HCEC 1CT (cell line): ENCODE measurements around the gene RNU1-2.
A peak's percentile ranks its signal among the peaks of the same experiment; 100 is the strongest.
"Not testable (repeated sequence)": the region's sequence is repeated elsewhere in the genome, so short reads cannot be mapped to it uniquely, and the experiment has no call there.

ENCODE experiments used
- DNase-seq: peaks from one replicate; pipeline ENCODE4 v3.0.0-alpha.2; 2017

Gene RNU1-2

GRCh38 chr1:16895598-16896315, at the start of gene RNU1-2:
TSS of gene RNU1-2 (plus strand) at chr1:16895980.
- peak; percentile 100 for DNase-seq

GRCh38 chr1:16856201-16856600, 39.6 kb upstream of the RNU1-2 start:
- not testable (repeated sequence) for DNase-seq

- DNase-seq = not testable (repeated sequence)
Observed at GRCh38 chr1:16859167-16860041, 36.4 kb upstream of the RNU1-2 start.

GRCh38 chr1:16860048-16860447, 35.7 kb upstream of the RNU1-2 start:
- DNase-seq = not testable (repeated sequence)

- DNase-seq = not testable (repeated sequence)
Observed at GRCh38 chr1:16861832-16862245, 33.9 kb upstream of the RNU1-2 start.

GRCh38 chr1:16862415-16862814, 33.4 kb upstream of the RNU1-2 start:
- DNase-seq = not testable (repeated sequence)

GRCh38 chr1:16863024-16863423, 32.8 kb upstream of the RNU1-2 start:
- not testable (repeated sequence) for DNase-seq

GRCh38 chr1:16866926-16867707, 28.7 kb upstream of the RNU1-2 start:
- not testable (repeated sequence) for DNase-seq

- not testable (repeated sequence) for DNase-seq
Observed at GRCh38 chr1:16868787-16869186, 27.0 kb upstream of the RNU1-2 start.

- DNase-seq = not testable (repeated sequence)
Observed at GRCh38 chr1:16869996-16870395, 25.8 kb upstream of the RNU1-2 start.

GRCh38 chr1:16871171-16871570, 24.6 kb upstream of the RNU1-2 start:
- not testable (repeated sequence) for DNase-seq

GRCh38 chr1:16872152-16873075, 23.4 kb upstream of the RNU1-2 start:
- peak; percentile 79 for DNase-seq

- DNase-seq = not testable (repeated sequence)
Observed at GRCh38 chr1:16873076-16873879, 22.5 kb upstream of the RNU1-2 start.

GRCh38 chr1:16874968-16875765, 20.6 kb upstream of the RNU1-2 start:
- not testable (repeated sequence) for DNase-seq

- DNase-seq = not testable (repeated sequence)
Observed at GRCh38 chr1:16881742-16882141, 14.0 kb upstream of the RNU1-2 start.

- no peak for DNase-seq
Observed at GRCh38 chr1:16882986-16883385, 12.8 kb upstream of the RNU1-2 start.

GRCh38 chr1:16884487-16884886, 11.3 kb upstream of the RNU1-2 start:
- DNase-seq = not testable (repeated sequence)

GRCh38 chr1:16886860-16887605, 8.7 kb upstream of the RNU1-2 start:
- DNase-seq = no peak
